K562 (cell line): ENCODE results near the gene LIMD2. TPM values are rescaled to one million over a fixed set of nuclear protein-coding genes. Genes with fewer than 3 reads are reported as not detected.

ENCODE experiments used
- CHD4 ChIP-seq: fragments of 200-600 bp; sonication (generic); IDR thresholded peaks from 3 replicates; pipeline ENCODE4 v1.6.1; 2012; ENCODE audit warnings: low read depth, mild to moderate bottlenecking, mixed read lengths, low read length, inconsistent platforms; ENCODE audit not compliant: insufficient read depth, insufficient replicate concordance, poor library complexity, severe bottlenecking
- IFI16 ChIP-seq: fragments of 250-450 bp; sonication (Bioruptor Pico); IDR thresholded peaks from 2 replicates; pipeline ENCODE4 v2.1.2; 2022; ENCODE audit warnings: mild to moderate bottlenecking, inconsistent platforms
- KAT7 ChIP-seq: sonication (generic); formaldehyde crosslinking; IDR thresholded peaks from 2 replicates; pipeline ENCODE4 v1.8.0; 2022; ENCODE audit warnings: missing genetic modification reagents, mild to moderate bottlenecking, borderline replicate concordance
- NR0B1 ChIP-seq: fragments of 450-650 bp; IDR thresholded peaks from one replicate; pipeline ENCODE4 v1.6.1; 2018; ENCODE audit warnings: mild to moderate bottlenecking, moderate library complexity; ENCODE audit not compliant: partially characterized antibody
- PPARD ChIP-seq: fragments of 250-450 bp; sonication (Bioruptor Pico); IDR thresholded peaks from 2 replicates; pipeline ENCODE4 v1.8.0; 2022; ENCODE audit warnings: inconsistent platforms, mild to moderate bottlenecking, moderate library complexity
- RFX7 ChIP-seq: fragments of 250-450 bp; sonication (Bioruptor Pico); IDR thresholded peaks from 2 replicates; pipeline ENCODE4 v1.5.1; 2021; ENCODE audit warnings: mild to moderate bottlenecking
- SPI1 ChIP-seq: IDR thresholded peaks from 2 replicates; pipeline ENCODE4 v1.6.1; 2011; ENCODE audit warnings: low read depth, low read length, control low read depth, borderline replicate concordance
- SRF ChIP-seq, 2 experiments: fragments of 250-450, 450-650 bp in 1 of 2; sonication (Bioruptor Pico) in 1 of 2; sonication (generic) in 1 of 2; formaldehyde crosslinking; IDR thresholded peaks; 2 replicates each; pipeline versions ENCODE4 v1.5.0 to v1.5.1; 2020 to 2022; ENCODE audit warnings: mild to moderate bottlenecking in 1 of 2, missing genetic modification reagents in 1 of 2
- TARDBP ChIP-seq: fragments of 450-650 bp; IDR thresholded peaks from 2 replicates; pipeline ENCODE4 v1.6.1; 2016
- U2AF1 ChIP-seq: fragments of 200-400 bp; formaldehyde crosslinking; optimal IDR thresholded peaks from 2 replicates; pipeline ENCODE3; 2017; ENCODE audit warnings: mild to moderate bottlenecking, low read depth, low read length, moderate library complexity
- ZC3H8 ChIP-seq: fragments of 450-650 bp; IDR thresholded peaks from 2 replicates; pipeline ENCODE4 v1.6.1; 2017
- ZNF197 ChIP-seq: fragments of 200-800 bp; sonication (Bioruptor generic); IDR thresholded peaks from 2 replicates; pipeline ENCODE4 v1.6.1; 2016; ENCODE audit warnings: low read depth, missing genetic modification characterization, missing compliant biosample characterization
- ZNF639 ChIP-seq, 2 experiments: fragments of 200-800 bp in 1 of 2; sonication (Bioruptor generic) in 1 of 2; sonication (generic) in 1 of 2; formaldehyde crosslinking in 1 of 2; IDR thresholded peaks in 1 of 2; conservative IDR thresholded peaks in 1 of 2; 2 replicates each; pipeline versions ENCODE4 v1.5.0 to v1.6.1; 2016 to 2020; ENCODE audit warnings: missing compliant biosample characterization in 1 of 2, missing genetic modification characterization in 1 of 2, missing genetic modification reagents in 1 of 2
- ZNF696 ChIP-seq: fragments of 250-450 bp; sonication (Bioruptor Pico); conservative IDR thresholded peaks from 2 replicates; pipeline ENCODE4 v1.4.0; 2020; ENCODE audit warnings: mild to moderate bottlenecking, moderate library complexity
- ZNF76 ChIP-seq: fragments of 250-450 bp; sonication (Bioruptor Pico); IDR thresholded peaks from 2 replicates; pipeline ENCODE4 v1.4.0; 2020; ENCODE audit warnings: mild to moderate bottlenecking, moderate library complexity, borderline replicate concordance
- ZNF766 ChIP-seq: fragments of 200-800 bp; sonication (Bioruptor generic); conservative IDR thresholded peaks from 2 replicates; pipeline ENCODE4 v1.6.1; 2016; ENCODE audit warnings: missing genetic modification characterization, missing compliant biosample characterization
- polyA plus RNA-seq, 8 experiments: library from polyadenylated mRNA; depleted of rRNA in 4 of 8; stranded (reverse) in 5 of 8; unstranded in 3 of 8; fragments of >200 nt; fragmentation: Nextera tagmentation in 2 of 8; fragmentation: Illumina TruSeq in 1 of 8; extraction: Ambion mirVana in 2 of 8; extraction: Trizol in 1 of 8; gene quantifications; 2 replicates each; pipeline versions ENCODE4 v1.2.1 to v1.2.3, GENCODE V29; 2011 to 2014; ENCODE audit warnings: inconsistent platforms in 1 of 8, missing spikeins in 1 of 8
- total RNA-seq, 7 experiments: library from RNA; depleted of rRNA in 6 of 7; stranded (reverse); fragments of >200 nt in 6 of 7; fragmentation: Illumina TruSeq in 2 of 7; extraction: Trizol in 2 of 7; gene quantifications; 2 replicates each; pipeline versions ENCODE4 v1.2.1 to v1.2.3, GENCODE V29; 2011 to 2021; ENCODE audit warnings: low replicate concordance in 1 of 7
- TF ChIP-seq, protein P1 (sequence below): fragments of 250-450 bp; sonication (Bioruptor Pico); IDR thresholded peaks from 2 replicates; pipeline ENCODE4 v1.8.0; 2022; ENCODE audit warnings: moderate library complexity, mild to moderate bottlenecking, inconsistent platforms
- TF ChIP-seq, protein P2 (sequence below), 3 experiments: fragments of 200-800 bp in 1 of 3; sonication (Bioruptor generic) in 1 of 3; sonication (generic) in 1 of 3; formaldehyde crosslinking in 1 of 3; IDR thresholded peaks; 2 replicates each; pipeline versions ENCODE4 v1.6.1 to v1.8.0; 2016 to 2022; ENCODE audit warnings: mild to moderate bottlenecking in 2 of 3, missing compliant biosample characterization in 2 of 3, missing genetic modification characterization in 2 of 3, missing genetic modification reagents in 1 of 3
- TF ChIP-seq, protein P3 (sequence below): fragments of 250-450 bp; sonication (Bioruptor Pico); IDR thresholded peaks from 2 replicates; pipeline ENCODE4 v1.4.0; 2020; ENCODE audit warnings: mild to moderate bottlenecking

LIMD2 gene
- total and polyA plus RNA-seq, 9 of the 15 experiments (the other 6 are each of a cell fraction or from before 2014, with no cell fraction given), result 0.07 to 11.2 (median 2.8) TPM

DNA sequence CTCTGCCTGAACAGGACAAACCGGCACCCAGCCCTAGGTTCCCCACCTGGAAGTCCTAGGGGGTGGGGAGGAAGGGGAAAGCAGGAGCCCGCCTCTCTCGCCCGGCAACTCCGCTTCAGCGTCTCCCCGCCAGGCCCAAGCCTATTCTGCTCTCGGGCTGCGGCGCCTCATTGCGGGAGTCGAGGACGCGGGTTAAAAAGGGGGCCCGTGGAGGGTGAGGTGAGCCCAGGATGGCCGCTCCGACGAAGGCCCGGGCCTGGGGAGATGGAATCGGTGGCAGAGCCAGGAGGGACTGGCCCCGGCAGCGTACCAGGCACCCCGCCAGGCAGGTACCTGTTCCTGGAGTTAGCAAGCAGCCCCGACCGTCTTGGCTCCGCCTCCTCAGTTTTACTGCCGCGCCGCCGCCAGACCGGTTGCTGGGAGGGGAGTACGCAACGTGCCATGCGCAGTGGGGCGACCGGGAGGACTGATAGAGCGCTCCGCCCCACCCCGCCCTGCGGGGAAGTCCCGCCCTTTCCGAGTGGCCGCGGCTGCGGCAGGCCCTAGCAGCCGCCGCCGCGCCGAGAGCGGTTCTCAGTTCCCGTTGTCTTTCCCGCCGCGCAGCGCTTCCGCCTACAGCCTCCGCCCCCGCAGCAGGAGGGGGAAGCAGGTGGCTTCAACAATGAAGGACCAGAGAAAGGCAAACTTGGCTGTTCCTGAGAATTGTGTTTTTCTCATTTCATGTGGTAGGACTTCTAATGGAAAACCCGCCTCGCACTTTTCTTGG, 41.7 kb upstream of the LIMD2 start, which contains the start of gene STRADA (continued):
- TF ChIP-seq, protein P1, sequence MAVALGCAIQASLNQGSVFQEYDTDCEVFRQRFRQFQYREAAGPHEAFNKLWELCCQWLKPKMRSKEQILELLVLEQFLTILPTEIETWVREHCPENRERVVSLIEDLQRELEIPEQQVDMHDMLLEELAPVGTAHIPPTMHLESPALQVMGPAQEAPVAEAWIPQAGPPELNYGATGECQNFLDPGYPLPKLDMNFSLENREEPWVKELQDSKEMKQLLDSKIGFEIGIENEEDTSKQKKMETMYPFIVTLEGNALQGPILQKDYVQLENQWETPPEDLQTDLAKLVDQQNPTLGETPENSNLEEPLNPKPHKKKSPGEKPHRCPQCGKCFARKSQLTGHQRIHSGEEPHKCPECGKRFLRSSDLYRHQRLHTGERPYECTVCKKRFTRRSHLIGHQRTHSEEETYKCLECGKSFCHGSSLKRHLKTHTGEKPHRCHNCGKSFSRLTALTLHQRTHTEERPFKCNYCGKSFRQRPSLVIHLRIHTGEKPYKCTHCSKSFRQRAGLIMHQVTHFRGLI (CRISPR knock-in tag), result no peak
- TF ChIP-seq KAT7 (CRISPR knock-in tag), result no peak
- TF ChIP-seq CHD4, result no peak
- TF ChIP-seq ZNF766 (CRISPR knock-in tag), result peak; percentile 48; the same call in 1 of the 2 replicates
- TF ChIP-seq ZNF197 (CRISPR knock-in tag), result no peak; the same call in 1 of the 2 replicates
- TF ChIP-seq, protein P2, sequence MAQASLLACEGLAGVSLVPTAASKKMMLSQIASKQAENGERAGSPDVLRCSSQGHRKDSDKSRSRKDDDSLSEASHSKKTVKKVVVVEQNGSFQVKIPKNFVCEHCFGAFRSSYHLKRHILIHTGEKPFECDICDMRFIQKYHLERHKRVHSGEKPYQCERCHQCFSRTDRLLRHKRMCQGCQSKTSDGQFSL (CRISPR knock-in tag; IDR thresholded peaks at IDR 0.05), result no peak
- TF ChIP-seq, protein P2 (tag; IDR thresholded peaks at IDR 0.05), result no peak
- peak in 1 of 2 experiments; percentile 95; a peak in 2 of 4 replicates for TF ChIP-seq ZNF639 (CRISPR knock-in tag; conservative IDR thresholded peaks at IDR 0.05 in 1 of 2, IDR thresholded peaks at IDR 0.05 in 1 of 2)
- no peak for TF ChIP-seq U2AF1
- TF ChIP-seq ZC3H8, result no peak
- no peak for TF ChIP-seq TARDBP
- TF ChIP-seq RFX7, result no peak
- TF ChIP-seq IFI16 (CRISPR knock-in tag), result no peak
- TF ChIP-seq, protein P3, sequence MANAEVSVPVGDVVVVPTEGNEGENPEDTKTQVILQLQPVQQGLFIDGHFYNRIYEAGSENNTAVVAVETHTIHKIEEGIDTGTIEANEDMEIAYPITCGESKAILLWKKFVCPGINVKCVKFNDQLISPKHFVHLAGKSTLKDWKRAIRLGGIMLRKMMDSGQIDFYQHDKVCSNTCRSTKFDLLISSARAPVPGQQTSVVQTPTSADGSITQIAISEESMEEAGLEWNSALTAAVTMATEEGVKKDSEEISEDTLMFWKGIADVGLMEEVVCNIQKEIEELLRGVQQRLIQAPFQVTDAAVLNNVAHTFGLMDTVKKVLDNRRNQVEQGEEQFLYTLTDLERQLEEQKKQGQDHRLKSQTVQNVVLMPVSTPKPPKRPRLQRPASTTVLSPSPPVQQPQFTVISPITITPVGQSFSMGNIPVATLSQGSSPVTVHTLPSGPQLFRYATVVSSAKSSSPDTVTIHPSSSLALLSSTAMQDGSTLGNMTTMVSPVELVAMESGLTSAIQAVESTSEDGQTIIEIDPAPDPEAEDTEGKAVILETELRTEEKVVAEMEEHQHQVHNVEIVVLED (CRISPR knock-in tag), result peak; percentile 87
- TF ChIP-seq SRF (CRISPR knock-in tag; IDR thresholded peaks at IDR 0.05), result peak in 1 of 2 experiments; percentile 72; a peak in 2 of 4 replicates
- no peak for TF ChIP-seq ZNF696 (CRISPR knock-in tag)
- TF ChIP-seq PPARD (CRISPR knock-in tag), result no peak
- no peak for TF ChIP-seq NR0B1
- no peak for TF ChIP-seq ZNF76 (CRISPR knock-in tag)
- peak; percentile 76 for TF ChIP-seq SPI1
